ENCODE measurements around the gene APCDD1. TPM values are rescaled to one million over a fixed set of nuclear protein-coding genes. Genes with fewer than 3 reads are reported as not detected.
"Not testable (repeated sequence)": the region's sequence is repeated elsewhere in the genome, so short reads cannot be mapped to it uniquely, and the experiment has no call there.

APCDD1 gene
- total and polyA plus RNA-seq, 2 of the 8 experiments (the other 6 are each of a cell fraction or from before 2014, with no cell fraction given) = 2.6 to 3.6 TPM

GRCh38 chr18:10539124-10539523 lies 84.7 kb downstream of the APCDD1 start:
- H2BK12ac ChIP-seq (ENCODE audit: low read depth, low read length); H3K79me1 ChIP-seq (ENCODE audit: low read depth, low read length); H3K23me2 ChIP-seq (ENCODE audit: low read depth, low read length); H2BK15ac ChIP-seq (ENCODE audit: low read length); H4K5ac ChIP-seq (ENCODE audit: insufficient read length, low read depth, low read length); H3K23ac ChIP-seq (ENCODE audit: insufficient read length); H3K56ac ChIP-seq (replicated peaks; ENCODE audit: insufficient read length, low read depth, low read length); H3K27ac ChIP-seq (ENCODE audit: low read depth, low read length); H4K91ac ChIP-seq (replicated peaks; ENCODE audit: insufficient read length, low read length); POLR2A ChIA-PET (ENCODE audit: partially characterized antibody); H3K27me3 ChIP-seq (replicated peaks in 1 of 4; ENCODE audit: control insufficient read depth in 3 of 4, extremely low read depth in 1 of 4, insufficient read depth in 3 of 4, low read length in 3 of 4); FAIRE-seq; H2AK5ac ChIP-seq (ENCODE audit: low read depth, low read length); H3K18ac ChIP-seq (ENCODE audit: extremely low read depth, low read length); H2BK20ac ChIP-seq (ENCODE audit: low read length); H4K20me1 ChIP-seq (replicated peaks in 1 of 2; ENCODE audit: control insufficient read depth in 1 of 2, insufficient read depth in 2 of 2, low read length in 2 of 2); H3K4me1 ChIP-seq (replicated peaks in 1 of 4; ENCODE audit: control insufficient read depth in 3 of 4, insufficient read depth in 4 of 4, low read length in 3 of 4); H3K4me2 ChIP-seq (ENCODE audit: insufficient read depth in 1 of 2, low read depth in 2 of 2, low read length in 2 of 2); H3K4ac ChIP-seq (replicated peaks; ENCODE audit: insufficient read length, low read depth, low read length); H3K4me3 ChIP-seq (ENCODE audit: extremely low read depth in 1 of 4, insufficient read depth in 2 of 4, low read depth in 3 of 4, low read length in 4 of 4); H3K14ac ChIP-seq (ENCODE audit: insufficient read length); DNase-seq (ENCODE audit: low read depth in 1 of 2, low spot score in 2 of 2); H3K79me2 ChIP-seq (ENCODE audit: control insufficient read depth in 1 of 2, insufficient read depth in 2 of 2, low read length in 2 of 2); H3K9me3 ChIP-seq (ENCODE audit: insufficient read depth in 2 of 2, low read depth in 1 of 2, low read length in 1 of 2); H3K9ac ChIP-seq (replicated peaks in 1 of 4; ENCODE audit: extremely low read depth in 1 of 4, low read depth in 3 of 4, low read length in 3 of 4); H2BK120ac ChIP-seq (replicated peaks; ENCODE audit: low read depth, low read length); H2BK5ac ChIP-seq (ENCODE audit: low read depth, low read length); H2AFZ ChIP-seq (ENCODE audit: low read length); H4K8ac ChIP-seq (ENCODE audit: extremely low read depth, insufficient read depth, low read length): not testable (repeated sequence)
- CTCF ChIA-PET (ENCODE audit: partially characterized antibody) = interaction anchor here (1.3 kb wide), 1 partner anchor 21 kb away, joined by 3 read pairs; no protein-coding TSS in a partner anchor
- 87% methylated on average over 5 of the region's 5 CpGs; no CpG with 5 or more reads in 1 of the 2 experiments for WGBS, 2 experiments (ENCODE audit: extremely low coverage in 1 of 2, insufficient coverage in 1 of 2, insufficient read length in 1 of 2, insufficient replicate concordance in 2 of 2, low coverage in 1 of 2, low lambda C conversion rate in 2 of 2, missing lambda C conversion rate in 1 of 2)
- H3K36me3 ChIP-seq (ENCODE audit: control insufficient read depth in 2 of 4, insufficient read depth in 4 of 4, low read length in 3 of 4) = peaks cover 3 to 24% (median 15%) of the 10 kb centered on the region in 4 experiments; a peak in 7 of 8 replicates

Other genes starting within 250 kb of the APCDD1 start
- 19.6 and 23.5 TPM in 2 replicates for gene NAPG, start 71.4 kb downstream of the APCDD1 start, total RNA-seq (2021; fragmentation: NEBNext Ultra II Directional; extraction: Animal tissue kit (Norgen Biotek cat#: 25700))
- gene NAPG, start 71.4 kb downstream of the APCDD1 start, polyA plus RNA-seq (2011; rRNA removed) = 5.5 and 8.0 TPM in 2 replicates

All from H1 (cell line).